GM18499 (cell line): ENCODE data around the gene ESPN.
"Not testable (repeated sequence)": the region's sequence is repeated elsewhere in the genome, so short reads cannot be mapped to it uniquely, and the experiment has no call there.

Experiments
- ATAC-seq: cut with Tn5 transposase; IDR thresholded peaks from one replicate; pipeline ENCODE4 v1.9.1; 2021; ENCODE audit warnings: moderate number of reproducible peaks; ENCODE audit not compliant: insufficient read depth, unreplicated experiment

Gene ESPN

GRCh38 chr1:6491966-6492365 lies 67.4 kb downstream of the ESPN start:
- no peak for ATAC-seq

- ATAC-seq = not testable (repeated sequence)
Observed at GRCh38 chr1:6493834-6494223, 69.3 kb downstream of the ESPN start.

DNA sequence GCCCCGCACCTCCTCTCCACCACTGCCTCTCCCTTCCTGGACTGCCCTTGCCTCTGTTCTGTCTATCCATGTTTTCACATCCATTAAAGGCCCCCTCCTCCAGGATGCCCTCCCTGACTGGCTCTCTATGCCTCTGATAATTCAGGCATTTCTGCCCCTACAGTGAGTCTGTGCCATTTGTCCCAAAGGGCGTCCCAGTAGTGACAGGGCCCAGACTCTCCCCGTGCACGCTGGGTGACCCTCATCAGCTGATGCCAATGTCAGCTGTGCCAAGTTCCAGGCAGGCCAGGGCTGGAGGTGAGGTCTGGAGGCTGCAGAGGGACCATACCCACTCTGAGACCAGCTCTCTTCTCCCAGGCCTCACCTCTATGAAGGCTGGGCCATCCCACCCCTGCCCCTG lies 70.1 kb downstream of the ESPN start:
- ATAC-seq = no peak

GRCh38 chr1:6495041-6495441 lies 70.5 kb downstream of the ESPN start:
- no peak for ATAC-seq

DNA sequence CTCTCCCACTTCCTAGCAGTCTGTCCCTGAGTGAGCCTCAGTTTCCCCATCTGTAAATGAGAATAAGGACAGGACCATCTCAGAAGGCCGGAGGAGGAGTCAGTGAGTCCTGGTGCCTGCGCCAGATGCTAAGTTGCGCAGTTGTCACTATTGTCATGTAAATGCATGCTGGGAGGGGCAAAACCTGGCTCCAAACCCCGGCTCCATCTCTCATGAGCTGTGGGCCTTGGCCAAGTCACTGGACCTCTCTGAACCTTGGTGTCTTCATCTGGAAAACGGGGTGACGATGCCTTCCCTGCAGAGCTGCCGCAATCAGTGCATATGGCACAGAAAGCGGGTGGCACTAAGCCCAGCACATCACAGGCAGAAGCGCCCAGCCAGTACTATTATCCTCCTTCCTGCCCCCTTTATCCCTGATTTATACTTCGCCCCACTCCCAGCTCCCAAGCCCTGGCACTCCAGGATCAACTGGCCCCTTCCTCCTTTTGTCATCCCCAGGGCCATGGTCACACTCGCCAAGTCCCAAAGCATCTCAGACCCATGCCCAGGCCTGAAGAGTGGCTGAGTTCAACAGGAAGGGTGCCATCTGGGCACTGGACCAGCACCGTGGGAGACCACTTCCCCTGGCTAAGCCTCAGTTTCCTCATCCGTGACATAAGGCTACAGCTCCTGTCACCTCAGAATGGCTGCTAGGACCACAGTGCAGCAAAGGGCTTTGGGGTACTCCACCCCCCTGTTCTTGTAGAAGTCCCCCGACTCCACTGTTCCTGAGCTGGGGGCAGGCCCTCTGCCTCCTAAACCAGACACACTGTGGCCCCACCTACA lies 71.2 kb downstream of the ESPN start:
- ATAC-seq = no peak

DNA sequence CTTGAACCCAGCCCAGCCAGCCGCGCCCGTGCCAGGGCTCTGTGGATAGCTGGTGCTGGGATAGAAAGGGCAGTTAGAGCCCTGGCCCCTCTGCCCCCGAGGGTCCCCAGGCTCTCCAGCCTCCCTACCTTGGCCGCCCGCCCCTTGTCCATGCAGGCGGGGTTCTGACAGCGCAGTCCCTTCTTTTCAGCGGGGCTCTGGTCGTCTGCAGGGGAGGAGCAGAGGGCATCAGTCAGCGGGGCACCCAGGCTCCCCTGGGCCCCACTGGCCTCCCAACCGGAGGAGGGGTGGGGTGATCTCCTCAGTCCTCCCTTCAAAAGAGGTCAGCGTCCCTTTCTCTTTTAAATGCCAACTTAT lies 71.8 kb downstream of the ESPN start:
- no peak for ATAC-seq

GRCh38 chr1:6496890-6497214 lies 72.3 kb downstream of the ESPN start:
- ATAC-seq = no peak

GRCh38 chr1:6497215-6497866 lies 72.8 kb downstream of the ESPN start:
- ATAC-seq = no peak

- ATAC-seq = no peak
Observed at GRCh38 chr1:6497867-6498575, 73.4 kb downstream of the ESPN start.

- ATAC-seq = no peak
Observed at GRCh38 chr1:6498576-6499111, 74.1 kb downstream of the ESPN start.

- no peak for ATAC-seq
Observed at GRCh38 chr1:6499296-6499695, 74.7 kb downstream of the ESPN start.

- no peak for ATAC-seq
Observed at GRCh38 chr1:6500544-6501278, 76.1 kb downstream of the ESPN start.

- ATAC-seq = no peak
Observed at GRCh38 chr1:6501279-6501813, 76.8 kb downstream of the ESPN start.

DNA sequence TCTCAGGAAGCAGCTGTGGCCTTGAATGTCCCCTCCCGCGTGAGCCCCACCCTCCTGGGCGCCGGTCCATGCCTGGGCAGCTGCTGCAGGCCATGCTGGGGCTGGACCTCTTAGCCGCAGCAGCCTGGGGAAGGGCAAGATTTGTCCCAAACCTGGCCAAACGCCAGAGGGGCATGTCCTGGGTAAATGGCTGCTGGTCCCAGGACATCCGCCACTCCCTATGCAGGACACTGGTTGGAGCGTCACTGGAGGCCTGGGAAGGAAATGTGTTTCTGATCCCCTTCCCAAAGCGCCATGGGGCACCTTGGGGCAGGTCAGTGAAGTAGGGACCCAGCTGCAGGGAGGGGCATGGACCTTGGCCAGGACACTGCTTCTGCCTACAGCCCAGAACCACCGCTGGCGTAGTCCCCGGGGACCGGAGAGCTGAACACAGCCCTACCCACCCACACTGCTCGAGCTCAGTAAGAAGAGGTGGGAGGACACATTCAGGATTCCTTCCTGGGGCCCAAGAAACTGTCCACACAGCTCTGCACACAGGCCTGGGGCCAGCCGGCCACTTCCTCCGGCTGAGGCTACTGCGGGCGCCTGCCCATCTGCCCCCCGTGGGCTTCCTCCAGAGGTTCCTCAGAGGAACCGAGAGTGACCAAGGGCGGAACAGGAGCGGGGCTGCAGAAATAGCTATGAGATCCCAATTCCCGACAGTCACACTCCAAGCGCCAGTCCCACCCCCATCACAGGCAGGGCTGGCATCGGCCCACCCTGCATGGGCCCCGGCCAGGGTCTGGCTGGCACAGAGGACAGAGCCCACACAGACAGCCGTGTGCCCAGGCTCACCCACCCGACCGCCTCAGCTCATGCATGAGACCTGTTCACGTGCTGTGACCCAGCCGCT lies 77.7 kb downstream of the ESPN start:
- no peak for ATAC-seq

GRCh38 chr1:6503884-6504602 lies 79.5 kb downstream of the ESPN start:
- ATAC-seq = no peak

GRCh38 chr1:6504887-6505286 lies 80.3 kb downstream of the ESPN start:
- no peak for ATAC-seq

GRCh38 chr1:6505367-6506209 lies 81.0 kb downstream of the ESPN start:
- no peak for ATAC-seq
